ENCODE results near the gene GAS6. TPM values are rescaled to one million over a fixed set of nuclear protein-coding genes. Genes with fewer than 3 reads are reported as not detected.
"Not testable (repeated sequence)": the region's sequence is repeated elsewhere in the genome, so short reads cannot be mapped to it uniquely, and the experiment has no call there.

GAS6 gene
- total RNA-seq, 1 donor: 0.81 TPM

GRCh38 chr13:113874579-113875428, 10.9 kb upstream of the GAS6 start:
- DNase-seq (ENCODE audit: low read depth in 2 of 3, low spot score in 2 of 3): no peak

- DNase-seq (ENCODE audit: low read depth in 2 of 3, low spot score in 2 of 3): no peak
Observed at GRCh38 chr13:113874177-113874576, 10.3 kb upstream of the GAS6 start.

GRCh38 chr13:113869263-113869662, 5.4 kb upstream of the GAS6 start:
- DNase-seq (ENCODE audit: low read depth in 2 of 3, low spot score in 2 of 3): no peak

- not testable (repeated sequence) for DNase-seq (ENCODE audit: low read depth in 2 of 3, low spot score in 2 of 3)
Observed at GRCh38 chr13:113867913-113868312, 4.0 kb upstream of the GAS6 start.

GRCh38 chr13:113865427-113865826, 1.6 kb upstream of the GAS6 start:
- no peak for DNase-seq (ENCODE audit: low read depth in 2 of 3, low spot score in 2 of 3)

GRCh38 chr13:113864273-113864890, 506 bp upstream of the GAS6 start:
- DNase-seq (ENCODE audit: low read depth in 2 of 3, low spot score in 2 of 3): no peak

- DNase-seq (ENCODE audit: low read depth in 2 of 3, low spot score in 2 of 3): peak in 1 of 3 donors; percentile 21
Observed at GRCh38 chr13:113862931-113863523, 849 bp downstream of the GAS6 start.

GRCh38 chr13:113862191-113862930, 1.5 kb downstream of the GAS6 start:
- no peak for DNase-seq (ENCODE audit: low read depth in 2 of 3, low spot score in 2 of 3)

- no peak for DNase-seq (ENCODE audit: low read depth in 2 of 3, low spot score in 2 of 3)
Observed at GRCh38 chr13:113861433-113862030, 2.3 kb downstream of the GAS6 start.

GRCh38 chr13:113860665-113861432, 3.0 kb downstream of the GAS6 start:
- no peak for DNase-seq (ENCODE audit: low read depth in 2 of 3, low spot score in 2 of 3)

GRCh38 chr13:113860051-113860664, 3.7 kb downstream of the GAS6 start:
- DNase-seq (ENCODE audit: low read depth in 2 of 3, low spot score in 2 of 3): no peak

- DNase-seq (ENCODE audit: low read depth in 2 of 3, low spot score in 2 of 3): no peak
Observed at GRCh38 chr13:113859311-113860050, 4.4 kb downstream of the GAS6 start.

- no peak for DNase-seq (ENCODE audit: low read depth in 2 of 3, low spot score in 2 of 3)
Observed at GRCh38 chr13:113857531-113858195, 6.2 kb downstream of the GAS6 start.

GRCh38 chr13:113856716-113857065, 7.2 kb downstream of the GAS6 start:
- no peak for DNase-seq (ENCODE audit: low read depth in 2 of 3, low spot score in 2 of 3)

GRCh38 chr13:113855931-113856715, 7.8 kb downstream of the GAS6 start:
- DNase-seq (ENCODE audit: low read depth in 2 of 3, low spot score in 2 of 3): no peak

- DNase-seq (ENCODE audit: low read depth in 2 of 3, low spot score in 2 of 3): peak in 1 of 3 donors; percentile 24
Observed at GRCh38 chr13:113855012-113855921, 8.6 kb downstream of the GAS6 start.

Data from hematopoietic multipotent progenitor cell (in vitro differentiated cells).